ENCODE measurements around the gene RCCD1.
A peak's percentile ranks its signal among the peaks of the same experiment; 100 is the strongest.
"Not testable (repeated sequence)": the region's sequence is repeated elsewhere in the genome, so short reads cannot be mapped to it uniquely, and the experiment has no call there.

The RCCD1 gene

GRCh38 chr15:90918034-90918788, 36.5 kb upstream of the RCCD1 start:
- DNase-seq = no peak

- no peak for DNase-seq
Observed at GRCh38 chr15:90918835-90919234, 35.8 kb upstream of the RCCD1 start.

- DNase-seq = no peak
Observed at GRCh38 chr15:90921887-90922286, 32.8 kb upstream of the RCCD1 start.

- DNase-seq = not testable (repeated sequence)
Observed at GRCh38 chr15:90922712-90923322, 31.9 kb upstream of the RCCD1 start.

- no peak for DNase-seq
Observed at GRCh38 chr15:90924375-90924774, 30.3 kb upstream of the RCCD1 start.

- DNase-seq = not testable (repeated sequence)
Observed at GRCh38 chr15:90926766-90927165, 27.9 kb upstream of the RCCD1 start.

- DNase-seq = not testable (repeated sequence)
Observed at GRCh38 chr15:90928106-90928505, 26.6 kb upstream of the RCCD1 start.

- DNase-seq = no peak
Observed at GRCh38 chr15:90929246-90930019, 25.3 kb upstream of the RCCD1 start.

- DNase-seq = no peak
Observed at GRCh38 chr15:90930861-90931574, 23.7 kb upstream of the RCCD1 start.

- no peak for DNase-seq
Observed at GRCh38 chr15:90931575-90931827, 23.2 kb upstream of the RCCD1 start.

- peak; percentile 83 for DNase-seq
Observed at GRCh38 chr15:90931828-90932659, 22.6 kb upstream of the RCCD1 start, which contains the start of gene HDDC3. HDDC3 (minus strand) TSS chr15:90932549; CDS start chr15:90932540, 9 bp downstream.

- DNase-seq = no peak
Observed at GRCh38 chr15:90932660-90932991, 22.1 kb upstream of the RCCD1 start.

GRCh38 chr15:90933301-90933700, 21.4 kb upstream of the RCCD1 start:
- DNase-seq = no peak

- DNase-seq = peak; percentile 87
Observed at GRCh38 chr15:90934256-90934948, 20.3 kb upstream of the RCCD1 start.

GRCh38 chr15:90934949-90935751, 19.5 kb upstream of the RCCD1 start, which contains the start of gene UNC45A:
UNC45A (plus strand) TSS chr15:90935285; CDS start chr15:90935325, 40 bp downstream.
- DNase-seq = peak; percentile 92

- no peak for DNase-seq
Observed at GRCh38 chr15:90936823-90937222, 17.9 kb upstream of the RCCD1 start.

- no peak for DNase-seq
Observed at GRCh38 chr15:90938261-90938660, 16.4 kb upstream of the RCCD1 start.

- no peak for DNase-seq
Observed at GRCh38 chr15:90939756-90940155, 14.9 kb upstream of the RCCD1 start.

GRCh38 chr15:90941038-90941437, 13.6 kb upstream of the RCCD1 start:
- no peak for DNase-seq

- DNase-seq = no peak
Observed at GRCh38 chr15:90942354-90943120, 12.1 kb upstream of the RCCD1 start.

All from NCI-H345 (cell line).